CD4-positive, alpha-beta T cell treated with Interleukin-21 for 1 hour (primary cell): ENCODE data around the gene SRP72.
A peak's percentile ranks its signal among the peaks of the same experiment; 100 is the strongest.
"Not testable (repeated sequence)": the region's sequence is repeated elsewhere in the genome, so short reads cannot be mapped to it uniquely, and the experiment has no call there.

ENCODE experiments used
- DNase-seq: peaks from one replicate; pipeline ENCODE4 v3.0.0-alpha.2; 2020

SRP72 gene, protein sequence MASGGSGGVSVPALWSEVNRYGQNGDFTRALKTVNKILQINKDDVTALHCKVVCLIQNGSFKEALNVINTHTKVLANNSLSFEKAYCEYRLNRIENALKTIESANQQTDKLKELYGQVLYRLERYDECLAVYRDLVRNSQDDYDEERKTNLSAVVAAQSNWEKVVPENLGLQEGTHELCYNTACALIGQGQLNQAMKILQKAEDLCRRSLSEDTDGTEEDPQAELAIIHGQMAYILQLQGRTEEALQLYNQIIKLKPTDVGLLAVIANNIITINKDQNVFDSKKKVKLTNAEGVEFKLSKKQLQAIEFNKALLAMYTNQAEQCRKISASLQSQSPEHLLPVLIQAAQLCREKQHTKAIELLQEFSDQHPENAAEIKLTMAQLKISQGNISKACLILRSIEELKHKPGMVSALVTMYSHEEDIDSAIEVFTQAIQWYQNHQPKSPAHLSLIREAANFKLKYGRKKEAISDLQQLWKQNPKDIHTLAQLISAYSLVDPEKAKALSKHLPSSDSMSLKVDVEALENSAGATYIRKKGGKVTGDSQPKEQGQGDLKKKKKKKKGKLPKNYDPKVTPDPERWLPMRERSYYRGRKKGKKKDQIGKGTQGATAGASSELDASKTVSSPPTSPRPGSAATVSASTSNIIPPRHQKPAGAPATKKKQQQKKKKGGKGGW

DNA sequence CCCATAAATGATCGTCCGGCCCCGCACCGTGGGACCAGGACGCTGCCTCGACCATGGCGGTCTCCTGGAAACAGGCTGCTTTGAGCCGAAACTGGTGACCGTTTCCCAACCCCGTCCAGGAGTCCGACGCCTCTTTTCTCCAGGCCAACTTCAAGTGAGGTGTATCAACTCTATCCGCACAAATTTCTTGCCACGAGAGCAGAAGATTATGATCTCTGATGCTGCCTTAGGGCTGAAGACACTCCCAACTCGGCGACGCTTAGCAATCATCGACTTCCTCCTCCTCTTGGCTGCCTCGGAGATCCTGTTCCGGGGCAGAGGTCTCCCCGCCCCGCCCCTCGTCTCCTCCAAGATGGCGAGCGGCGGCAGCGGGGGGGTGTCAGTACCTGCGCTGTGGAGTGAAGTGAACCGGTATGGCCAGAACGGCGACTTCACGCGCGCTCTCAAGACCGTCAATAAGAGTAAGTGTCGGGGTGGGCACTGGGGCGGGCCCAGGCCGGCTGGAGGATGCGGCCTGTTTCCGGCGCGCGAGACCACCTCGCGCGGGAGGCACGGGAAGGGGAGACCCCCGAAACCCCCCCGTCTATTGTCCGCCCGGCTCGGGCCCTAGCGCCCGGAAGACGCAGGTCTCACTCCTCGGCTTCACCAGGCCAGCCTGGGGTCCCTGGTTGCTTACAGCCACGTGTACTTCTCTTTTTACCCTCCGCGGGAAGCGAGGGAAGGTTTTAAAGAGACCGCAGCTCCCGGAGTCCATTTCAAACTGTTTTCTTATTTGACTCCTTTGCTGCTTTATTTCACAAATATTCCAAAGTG lies at the start of gene SRP72:
Gene SRP72 (plus strand): TSS at position 334 of the 813 bp plus-strand sequence. CDS start 19 bp downstream, at position 353.
- peak; percentile 92 for DNase-seq

- no peak for DNase-seq
Measured at GRCh38 chr4:56424176-56424575, 43.2 kb upstream of the SRP72 start.

DNA sequence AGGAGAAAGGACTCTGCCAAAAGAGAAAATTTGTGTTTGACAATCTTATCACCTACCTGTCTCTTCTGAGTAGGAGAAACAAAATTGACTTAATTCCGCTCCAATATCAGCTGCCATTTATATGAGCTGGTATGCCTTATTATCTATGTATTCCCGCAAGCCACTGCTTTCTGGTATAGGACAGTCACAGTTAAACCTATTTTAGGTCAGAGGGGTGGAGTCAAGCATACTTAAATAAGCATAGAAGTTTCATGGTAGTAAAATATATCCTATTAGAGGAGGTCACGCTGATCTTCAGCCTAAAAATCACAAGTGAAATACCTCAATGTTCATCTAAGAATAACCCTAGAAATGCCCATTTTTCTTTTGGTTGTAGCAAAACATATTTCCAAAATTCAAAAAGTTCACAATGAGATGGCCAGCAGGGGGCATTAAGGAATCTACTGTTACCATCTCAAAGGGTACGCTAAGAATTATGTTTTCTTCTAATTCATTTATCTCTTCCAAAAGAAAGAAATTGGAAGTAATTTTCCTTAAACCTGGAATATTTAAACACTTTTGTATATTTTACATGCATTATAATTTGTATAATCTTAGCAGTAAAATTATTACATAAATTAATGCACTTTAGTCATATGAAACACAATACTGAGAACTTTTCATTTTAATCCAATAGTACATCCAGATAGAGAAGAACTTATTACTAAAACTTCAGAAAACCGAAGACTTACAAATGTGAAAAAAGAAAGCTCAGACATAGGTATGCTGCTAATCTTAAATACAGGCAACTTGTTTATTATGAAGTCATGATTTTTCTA lies 42.5 kb upstream of the SRP72 start:
- peak; percentile 59 for DNase-seq

DNA sequence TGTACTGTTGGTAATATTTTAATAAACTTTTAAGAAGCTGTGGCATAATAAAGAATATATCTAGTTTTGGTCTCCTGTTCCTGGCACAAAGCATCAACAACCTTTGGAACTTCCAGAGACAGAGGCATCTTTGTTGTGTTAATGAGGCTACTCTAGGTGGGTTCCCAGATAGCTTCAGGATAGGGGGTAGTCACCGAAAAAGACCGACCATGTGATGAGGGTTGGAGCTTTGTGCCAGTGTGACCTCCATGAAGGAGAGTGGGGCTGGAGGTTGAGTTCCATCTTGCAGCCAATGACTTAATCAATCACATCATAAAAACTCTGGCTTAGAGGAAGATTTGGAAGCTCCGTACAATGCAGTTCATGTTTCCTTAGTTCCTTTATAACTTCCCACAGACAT lies 41.9 kb upstream of the SRP72 start:
- DNase-seq = no peak

DNA sequence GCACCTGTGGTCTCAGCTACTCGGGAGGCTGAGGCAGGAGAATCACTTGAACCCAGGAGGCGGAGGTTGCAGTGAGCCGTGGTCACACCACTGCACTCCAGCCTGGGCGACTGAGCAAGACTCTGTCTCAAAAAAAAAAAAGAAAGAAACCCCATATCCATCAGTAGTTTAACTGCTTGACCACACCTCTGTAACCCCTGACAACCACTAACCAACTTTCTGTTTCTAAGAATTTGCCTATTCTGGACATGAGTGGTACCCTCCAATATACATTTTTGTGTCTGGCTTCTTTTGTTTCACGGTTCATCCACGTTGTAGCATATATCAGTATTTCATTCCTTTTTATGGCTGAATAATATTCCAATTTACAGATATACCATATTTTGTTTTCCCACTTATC lies 41.1 kb upstream of the SRP72 start:
- no peak for DNase-seq

- DNase-seq = no peak
Measured at GRCh38 chr4:56427179-56427578, 40.2 kb upstream of the SRP72 start.

DNA sequence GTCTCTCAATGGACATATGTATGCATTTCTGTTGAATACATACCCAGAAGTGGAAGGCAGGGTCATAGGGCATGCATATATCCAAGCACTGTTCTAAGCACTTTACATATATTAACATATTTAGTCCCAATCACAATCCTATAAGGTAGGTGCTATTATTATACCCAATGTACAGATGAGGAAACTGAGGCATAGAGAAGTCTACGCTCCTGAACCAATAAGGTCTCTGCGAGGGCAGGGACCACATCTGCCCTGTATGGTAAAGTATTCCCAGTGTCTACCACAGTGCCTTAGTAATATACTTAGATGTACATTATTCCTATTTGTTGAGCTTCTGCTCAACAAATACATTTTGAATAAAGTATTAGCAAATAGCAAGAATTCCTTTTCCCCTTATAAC lies 37.2 kb upstream of the SRP72 start:
- no peak for DNase-seq

- no peak for DNase-seq
Measured at GRCh38 chr4:56433280-56433679, 34.1 kb upstream of the SRP72 start.

GRCh38 chr4:56434599-56435139 lies 32.7 kb upstream of the SRP72 start:
- no peak for DNase-seq

- DNase-seq = peak; percentile 98
Measured at GRCh38 chr4:56435140-56435926, 32.1 kb upstream of the SRP72 start, which contains the start of gene PPAT. TSS of gene PPAT (minus strand) at chr4:56435615. CDS start at chr4:56435477, 138 bp downstream.

DNA sequence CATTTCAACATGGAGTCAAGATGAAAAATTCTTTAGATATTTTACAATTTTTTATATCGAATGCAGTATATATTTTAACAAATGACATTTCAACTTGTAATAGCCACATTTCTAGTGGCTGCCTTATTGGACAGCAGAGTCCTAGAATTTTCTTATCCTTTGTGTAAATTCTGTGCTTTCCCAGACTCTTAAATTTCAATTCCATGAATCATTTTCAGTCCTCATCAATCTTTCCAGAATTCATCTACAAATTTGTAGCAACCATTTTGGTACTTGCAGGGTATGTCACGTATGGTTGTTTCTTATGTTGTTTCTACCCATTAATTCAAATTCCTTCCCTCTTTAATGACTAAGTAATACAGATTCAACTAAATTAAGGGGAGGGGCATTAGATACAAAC lies 28.7 kb upstream of the SRP72 start:
- DNase-seq = no peak

DNA sequence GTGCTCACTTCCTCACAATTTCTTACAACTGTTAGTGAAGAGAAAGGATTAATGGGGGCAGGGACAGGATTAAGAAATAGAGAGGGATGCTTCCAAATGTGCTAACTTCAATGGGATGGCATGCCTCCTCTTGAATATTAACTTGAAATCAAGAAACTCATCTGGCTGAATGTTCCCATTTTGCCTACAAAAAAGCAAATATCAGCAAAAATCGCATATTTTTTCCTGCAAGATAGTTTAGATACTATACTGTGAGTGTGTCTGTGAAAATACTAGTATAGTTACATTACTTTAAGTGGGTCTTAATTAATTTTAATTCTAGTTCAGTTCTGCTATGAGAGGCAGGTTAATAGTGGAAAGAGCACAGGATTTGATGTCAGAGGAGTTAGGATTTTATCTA lies 26.4 kb upstream of the SRP72 start:
- no peak for DNase-seq

GRCh38 chr4:56444719-56445118 lies 22.7 kb upstream of the SRP72 start:
- DNase-seq = no peak

GRCh38 chr4:56445699-56446098 lies 21.7 kb upstream of the SRP72 start:
- DNase-seq = no peak

DNA sequence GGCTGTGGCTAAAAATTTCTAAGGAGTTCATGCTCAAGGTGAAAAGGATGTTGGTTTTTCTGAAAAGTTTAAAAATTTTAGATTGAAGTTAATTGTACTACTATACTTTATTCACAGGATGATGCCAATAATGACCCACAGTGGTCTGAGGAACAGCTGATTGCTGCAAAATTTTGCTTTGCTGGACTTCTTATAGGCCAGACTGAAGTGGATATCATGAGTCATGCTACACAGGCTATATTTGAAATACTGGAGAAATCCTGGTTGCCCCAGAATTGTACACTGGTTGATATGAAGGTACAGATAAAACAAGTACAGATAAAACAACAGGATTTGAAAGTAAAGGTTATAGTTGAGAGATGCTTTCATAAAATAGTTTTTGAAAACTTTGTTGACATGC lies 19.1 kb upstream of the SRP72 start:
- DNase-seq = no peak

GRCh38 chr4:56449475-56449874 lies 17.9 kb upstream of the SRP72 start:
- not testable (repeated sequence) for DNase-seq

GRCh38 chr4:56450342-56450741 lies 17.1 kb upstream of the SRP72 start:
- DNase-seq = no peak

GRCh38 chr4:56460085-56460484 lies 7.3 kb upstream of the SRP72 start:
- DNase-seq = no peak

DNA sequence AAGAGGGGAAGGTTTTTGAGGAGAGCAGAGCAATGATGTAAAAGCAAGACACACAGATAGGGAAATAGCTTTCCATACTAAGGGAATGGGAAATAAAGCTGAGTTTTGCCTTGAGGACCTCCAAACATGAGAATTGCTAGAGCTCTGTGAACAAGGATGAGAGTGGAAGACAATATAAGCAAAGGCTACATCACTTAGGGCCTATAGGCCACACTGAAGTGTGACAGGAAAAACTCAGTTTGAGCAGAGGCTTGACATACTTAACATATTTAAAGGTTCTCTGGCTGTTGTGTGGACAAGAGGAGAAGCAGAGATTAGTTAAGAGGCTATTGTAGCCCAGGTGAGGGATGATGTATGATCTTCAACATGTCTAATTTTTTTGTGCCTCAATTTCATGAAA lies 5.3 kb upstream of the SRP72 start:
- no peak for DNase-seq

GRCh38 chr4:56463711-56464110 lies 3.7 kb upstream of the SRP72 start:
- DNase-seq = no peak

- no peak for DNase-seq
Measured at GRCh38 chr4:56464581-56464980, 2.8 kb upstream of the SRP72 start.
